GM18505 (cell line): ENCODE measurements around the gene SLC29A4.
"Not testable (repeated sequence)": the region's sequence is repeated elsewhere in the genome, so short reads cannot be mapped to it uniquely, and the experiment has no call there.

ENCODE experiments used
- ATAC-seq: cut with Tn5 transposase; IDR thresholded peaks from one replicate; pipeline ENCODE4 v1.9.1; 2021; ENCODE audit not compliant: unreplicated experiment
- POLR2A ChIP-seq: IDR thresholded peaks from 4 replicates; pipeline ENCODE4 v1.6.1; 2011; ENCODE audit warnings: borderline replicate concordance; ENCODE audit not compliant: insufficient read depth, insufficient read length; ENCODE audit errors: extremely low read depth

The SLC29A4 gene

GRCh38 chr7:5282543-5283316, at the start of gene SLC29A4:
SLC29A4 (plus strand) TSS chr7:5282943; CDS start chr7:5287817, 4,874 bp downstream.
- ATAC-seq, result no peak

GRCh38 chr7:5234852-5235831, 47.6 kb upstream of the SLC29A4 start:
- no peak for TF ChIP-seq POLR2A
- no peak for ATAC-seq

More at GRCh38 chr7:5282543-5283316, at the start of gene SLC29A4:
- no peak for TF ChIP-seq POLR2A

GRCh38 chr7:5237286-5237685, 45.5 kb upstream of the SLC29A4 start:
- TF ChIP-seq POLR2A, result no peak
- no peak for ATAC-seq

- TF ChIP-seq POLR2A, result no peak
- ATAC-seq, result no peak
These were observed 44.2 kb upstream of the SLC29A4 start for GRCh38 chr7:5238500-5238899.

- TF ChIP-seq POLR2A, result no peak
- ATAC-seq, result no peak
These were observed 39.5 kb upstream of the SLC29A4 start for GRCh38 chr7:5243261-5243660.

GRCh38 chr7:5248201-5248885, 34.4 kb upstream of the SLC29A4 start:
- no peak for TF ChIP-seq POLR2A

GRCh38 chr7:5250787-5251186, 32.0 kb upstream of the SLC29A4 start:
- not testable (repeated sequence) for ATAC-seq

More at GRCh38 chr7:5248201-5248885, 34.4 kb upstream of the SLC29A4 start:
- ATAC-seq, result no peak

- not testable (repeated sequence) for ATAC-seq
These were observed 29.2 kb upstream of the SLC29A4 start for GRCh38 chr7:5253529-5253928.

GRCh38 chr7:5254371-5254770, 28.4 kb upstream of the SLC29A4 start:
- ATAC-seq, result not testable (repeated sequence)

- no peak for TF ChIP-seq POLR2A
- ATAC-seq, result no peak
These were observed 26.9 kb upstream of the SLC29A4 start for GRCh38 chr7:5255832-5256231.

- not testable (repeated sequence) for ATAC-seq
These were observed 22.1 kb upstream of the SLC29A4 start for GRCh38 chr7:5260530-5261068.

- ATAC-seq, result not testable (repeated sequence)
These were observed 19.7 kb upstream of the SLC29A4 start for GRCh38 chr7:5263066-5263465.

GRCh38 chr7:5265320-5266190, 17.2 kb upstream of the SLC29A4 start:
- TF ChIP-seq POLR2A, result no peak
- ATAC-seq, result no peak
